NB4 (cell line): ENCODE results near the gene ATP6V0A4.

Experiments
- CTCF ChIP-seq: IDR thresholded peaks from one replicate; pipeline ENCODE4 v1.5.1; 2012; ENCODE audit warnings: low read depth, low read length
- MAX ChIP-seq: IDR thresholded peaks from 2 replicates; pipeline ENCODE4 v1.6.1; 2011; ENCODE audit warnings: low read depth, low read length
- MYC ChIP-seq: IDR thresholded peaks from 2 replicates; pipeline ENCODE4 v1.6.1; 2011; ENCODE audit warnings: low read depth, low read length
- POLR2A ChIP-seq: IDR thresholded peaks from 2 replicates; pipeline ENCODE4 v1.6.1; 2011; ENCODE audit warnings: mild to moderate bottlenecking; ENCODE audit not compliant: insufficient read length; ENCODE audit errors: extremely low read depth

DNA sequence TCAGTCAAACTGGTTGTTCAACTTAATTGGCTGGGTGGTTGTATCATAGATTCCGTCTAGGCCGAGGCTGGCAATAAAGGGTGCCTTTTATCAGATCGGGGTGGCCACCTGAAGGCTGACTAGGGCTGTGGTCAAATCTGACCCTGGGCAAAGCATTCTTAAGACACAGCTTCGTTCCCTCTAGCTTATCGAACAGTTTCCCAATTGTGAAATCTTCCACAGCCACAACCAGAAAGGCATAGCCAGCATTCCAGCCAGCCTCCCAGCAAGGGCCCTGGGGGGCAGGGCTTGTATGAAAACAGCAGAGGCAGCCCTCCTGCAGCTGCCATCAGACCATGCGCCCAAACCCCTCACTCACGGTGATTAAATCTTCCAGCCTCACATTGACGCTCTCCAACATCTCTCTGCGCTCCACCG, 42.7 kb downstream of the ATP6V0A4 start:
- TF ChIP-seq CTCF (no peak), POLR2A (no peak), MAX (no peak), MYC (no peak)
